Measurements from ENCODE around the gene LPCAT1. TPM values are rescaled to one million over a fixed set of nuclear protein-coding genes. Genes with fewer than 3 reads are reported as not detected.

Gene LPCAT1
- total RNA-seq, 2 donors from 2014 or later, result 13.8 to 16.7 TPM

DNA sequence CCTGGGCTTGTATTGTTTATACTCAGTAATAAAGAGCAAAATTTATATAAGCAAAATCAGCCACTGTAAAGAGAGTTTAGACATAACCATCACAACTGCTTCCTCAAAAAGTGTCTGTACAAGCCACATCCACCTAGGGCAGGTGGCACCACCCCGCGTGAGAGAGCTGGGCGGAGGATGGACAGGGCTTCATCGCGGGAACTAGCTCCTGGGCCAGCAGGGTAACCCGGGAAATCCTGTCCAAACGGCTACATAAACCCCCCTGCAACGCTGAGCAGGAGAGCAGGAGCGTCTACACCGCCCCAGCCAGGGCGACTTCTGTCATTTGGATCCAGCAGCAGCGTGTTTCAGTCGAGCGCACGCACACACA is 79.8 kb downstream of the LPCAT1 start:
- intact Hi-C loops (cut with DNase I, micrococcal nuclease), result no loop called here
- DNase-seq, result no peak

GRCh38 chr5:1443171-1443570 is 80.6 kb downstream of the LPCAT1 start:
- no peak for DNase-seq
- intact Hi-C loops (cut with DNase I, micrococcal nuclease), result no loop called here
- no peak for ATAC-seq

More for the DNA sequence above, 79.8 kb downstream of the LPCAT1 start:
- no peak for ATAC-seq

DNA sequence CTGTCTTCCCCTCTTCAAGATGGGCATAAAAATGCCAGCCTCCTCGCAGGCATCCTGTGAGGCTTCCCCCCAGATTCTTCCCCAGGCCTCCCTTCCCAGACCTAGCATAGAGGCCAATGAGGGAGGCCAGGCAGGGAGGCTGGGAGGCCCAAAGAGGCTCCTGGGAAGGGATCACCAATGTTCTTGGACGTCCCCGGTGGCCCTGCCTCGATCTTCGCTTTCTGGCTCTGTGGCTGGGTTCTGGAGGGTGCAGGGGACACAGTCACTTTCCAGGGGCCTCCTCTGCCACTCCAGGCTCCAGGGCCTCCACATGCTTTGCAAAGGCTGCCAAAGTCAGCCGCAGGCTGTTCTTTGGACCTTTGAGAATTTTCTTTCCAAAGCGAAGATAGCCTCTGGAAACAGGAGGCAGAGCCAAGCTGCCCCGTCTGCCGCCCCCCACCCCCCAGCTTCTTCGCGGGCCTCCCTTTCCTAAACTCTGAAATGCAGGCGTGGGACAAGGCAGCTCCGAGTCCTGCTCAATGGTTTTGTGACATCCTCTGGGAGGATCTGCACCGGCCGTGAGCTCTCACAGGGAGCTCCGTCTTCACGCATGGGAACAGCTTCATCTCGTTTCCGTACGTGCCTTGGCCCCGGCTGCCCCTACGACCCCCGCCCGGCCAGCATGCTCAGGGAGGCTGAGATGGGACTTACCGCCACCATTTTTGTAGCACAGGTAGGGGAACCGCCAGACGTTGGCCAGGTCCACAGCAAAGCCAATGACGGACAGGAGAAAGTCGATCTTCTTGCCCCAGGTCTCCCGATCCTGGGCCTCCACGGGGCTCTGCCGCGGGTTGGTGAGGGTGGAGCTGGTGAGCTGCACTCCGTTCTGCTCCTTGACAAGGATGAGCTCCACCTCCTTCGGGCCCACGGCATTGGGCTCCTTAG is 81.3 kb downstream of the LPCAT1 start:
- DNase-seq, result no peak
- ATAC-seq, result no peak
- intact Hi-C loops (cut with DNase I, micrococcal nuclease), result no loop called here

DNA sequence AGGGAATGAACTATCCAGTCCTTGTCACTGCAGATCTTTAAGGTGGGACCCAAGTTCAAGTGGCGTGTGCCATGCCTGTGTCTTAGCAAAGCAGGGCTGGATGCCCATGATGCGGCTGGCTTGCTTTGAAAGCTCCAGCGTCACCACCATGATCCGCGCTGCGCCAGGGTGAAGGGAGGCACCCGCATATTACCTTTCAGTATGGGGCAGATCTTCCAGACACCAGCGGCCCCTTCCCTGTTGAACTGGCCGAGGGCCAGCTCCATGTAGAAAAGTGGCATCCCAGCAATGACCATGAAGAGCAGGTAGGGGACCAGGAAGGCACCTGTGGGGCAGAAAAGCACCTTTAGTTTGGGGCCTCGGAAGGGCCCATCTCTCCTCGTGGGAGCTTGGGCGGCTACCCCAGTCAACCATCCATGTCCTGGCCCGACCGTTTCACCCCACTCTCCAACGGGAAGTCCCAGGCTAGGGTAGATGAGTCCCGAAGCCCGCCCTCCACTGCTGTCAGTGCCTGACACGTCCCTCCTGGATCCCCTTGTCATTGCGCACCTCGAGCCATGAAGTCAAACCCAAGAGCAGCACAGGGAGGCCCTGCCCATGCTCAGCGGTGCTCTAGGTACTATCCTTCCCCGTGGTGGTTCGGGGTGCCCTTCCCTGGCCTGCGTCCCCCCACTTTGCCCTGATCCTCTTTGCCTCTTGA is 82.4 kb downstream of the LPCAT1 start:
- DNase-seq, result no peak
- intact Hi-C loops (cut with DNase I, micrococcal nuclease), result no loop called here
- no peak for ATAC-seq

DNA sequence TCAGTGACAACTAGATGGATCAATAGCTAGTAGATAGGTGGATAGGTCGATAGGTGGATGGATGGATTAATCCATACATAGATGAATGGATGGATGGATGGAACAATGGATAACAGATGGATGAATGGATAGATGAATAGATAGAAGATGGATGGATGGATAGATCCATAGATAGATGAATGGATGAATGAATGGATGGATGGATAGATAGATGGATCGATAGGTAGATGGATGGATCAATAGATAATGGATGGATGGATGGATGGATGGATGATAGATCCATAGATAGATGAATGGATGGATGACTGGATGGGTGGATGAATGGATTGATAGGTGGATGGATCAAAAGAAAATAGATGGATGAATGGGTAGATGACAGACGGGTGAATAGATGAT is 83.7 kb downstream of the LPCAT1 start:
- intact Hi-C loops (cut with DNase I, micrococcal nuclease), result no loop called here
- no peak for DNase-seq
- ATAC-seq, result no peak

GRCh38 chr5:1439388-1440097 is 84.2 kb downstream of the LPCAT1 start:
- DNase-seq, result no peak
- intact Hi-C loops (cut with DNase I, micrococcal nuclease), result no loop called here
- no peak for ATAC-seq

- ATAC-seq, result no peak
- DNase-seq, result no peak
- intact Hi-C loops (cut with DNase I, micrococcal nuclease), result no loop called here
These were observed 84.9 kb downstream of the LPCAT1 start for GRCh38 chr5:1438871-1439270.

- ATAC-seq (no peak), DNase-seq (no peak)
- intact Hi-C loops (cut with DNase I, micrococcal nuclease), result no loop called here
These were observed 85.7 kb downstream of the LPCAT1 start for GRCh38 chr5:1437876-1438559.

GRCh38 chr5:1437226-1437829 is 86.4 kb downstream of the LPCAT1 start:
- intact Hi-C loops (cut with DNase I, micrococcal nuclease), result no loop called here
- peak; percentile 27 to 43 for DNase-seq
- ATAC-seq, result peak; percentile 82

- DNase-seq (no peak), ATAC-seq (no peak)
- intact Hi-C loops (cut with DNase I, micrococcal nuclease), result no loop called here
These were observed 87.1 kb downstream of the LPCAT1 start for GRCh38 chr5:1436681-1437080.

DNA sequence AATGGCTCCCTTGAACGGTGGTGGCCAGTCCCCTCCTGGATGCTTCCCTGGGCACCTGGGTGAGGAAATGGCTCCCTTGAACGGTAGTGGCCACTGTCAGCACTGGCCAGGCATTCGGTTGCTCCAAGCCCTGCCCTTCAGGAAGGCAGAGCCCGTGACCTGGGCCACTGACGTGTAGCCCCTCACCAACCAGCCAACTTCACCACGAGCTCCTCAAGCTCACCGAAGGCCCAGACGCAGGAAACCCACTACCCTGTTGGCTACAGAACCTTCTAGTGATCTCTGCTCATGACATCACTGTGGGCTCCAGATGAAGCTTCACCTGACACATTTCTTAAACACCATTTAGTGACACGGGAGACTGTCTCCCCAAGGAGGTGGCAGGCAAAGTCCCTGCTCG is 87.7 kb downstream of the LPCAT1 start:
- no peak for ATAC-seq
- DNase-seq, result no peak
- intact Hi-C loops (cut with DNase I, micrococcal nuclease), result no loop called here

DNA sequence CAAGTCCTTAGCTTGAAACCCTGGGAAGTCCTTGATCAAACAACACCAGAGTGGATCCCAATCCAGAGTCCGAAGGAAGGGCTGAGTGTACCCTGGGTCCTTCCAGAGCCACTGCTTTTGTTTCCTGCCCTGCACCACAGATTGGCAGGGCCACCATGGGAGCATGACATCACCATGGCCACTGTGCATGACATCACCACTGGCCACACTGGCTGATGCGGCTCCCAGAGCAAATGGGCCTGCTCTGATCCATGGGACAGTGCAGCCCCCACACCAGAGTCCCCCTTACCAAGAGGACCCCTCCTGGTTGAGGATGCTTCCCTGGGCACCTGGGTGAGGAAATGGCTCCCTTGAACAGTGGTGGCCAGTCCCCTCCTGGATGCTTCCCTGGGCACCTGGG is 88.4 kb downstream of the LPCAT1 start:
- no peak for DNase-seq
- intact Hi-C loops (cut with DNase I, micrococcal nuclease), result no loop called here
- no peak for ATAC-seq

- DNase-seq (no peak), ATAC-seq (no peak)
- intact Hi-C loops (cut with DNase I, micrococcal nuclease), result no loop called here
These were observed 91.5 kb downstream of the LPCAT1 start for GRCh38 chr5:1432296-1432695.

DNA sequence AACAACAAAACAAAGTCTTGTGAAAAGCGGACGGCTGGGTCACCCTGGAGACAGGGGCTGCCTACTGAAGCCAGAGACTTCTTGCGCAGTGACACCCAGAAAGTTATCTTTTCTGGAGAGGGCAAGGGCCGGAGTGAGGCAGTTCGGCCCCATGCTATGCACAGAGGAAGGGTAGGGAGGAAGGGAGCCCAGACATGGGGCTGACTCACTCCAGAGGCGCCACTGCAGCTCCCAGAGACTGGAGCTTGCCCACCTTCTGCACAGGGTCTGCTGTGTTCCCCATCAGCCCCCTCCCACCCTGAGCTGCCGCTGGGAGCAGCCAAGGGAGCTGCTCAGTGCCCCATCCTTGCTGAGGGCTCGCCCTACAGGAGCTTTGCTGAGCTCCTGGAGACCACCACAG is 91.9 kb downstream of the LPCAT1 start:
- intact Hi-C loops (cut with DNase I, micrococcal nuclease), result no loop called here
- DNase-seq, result no peak
- no peak for ATAC-seq

DNA sequence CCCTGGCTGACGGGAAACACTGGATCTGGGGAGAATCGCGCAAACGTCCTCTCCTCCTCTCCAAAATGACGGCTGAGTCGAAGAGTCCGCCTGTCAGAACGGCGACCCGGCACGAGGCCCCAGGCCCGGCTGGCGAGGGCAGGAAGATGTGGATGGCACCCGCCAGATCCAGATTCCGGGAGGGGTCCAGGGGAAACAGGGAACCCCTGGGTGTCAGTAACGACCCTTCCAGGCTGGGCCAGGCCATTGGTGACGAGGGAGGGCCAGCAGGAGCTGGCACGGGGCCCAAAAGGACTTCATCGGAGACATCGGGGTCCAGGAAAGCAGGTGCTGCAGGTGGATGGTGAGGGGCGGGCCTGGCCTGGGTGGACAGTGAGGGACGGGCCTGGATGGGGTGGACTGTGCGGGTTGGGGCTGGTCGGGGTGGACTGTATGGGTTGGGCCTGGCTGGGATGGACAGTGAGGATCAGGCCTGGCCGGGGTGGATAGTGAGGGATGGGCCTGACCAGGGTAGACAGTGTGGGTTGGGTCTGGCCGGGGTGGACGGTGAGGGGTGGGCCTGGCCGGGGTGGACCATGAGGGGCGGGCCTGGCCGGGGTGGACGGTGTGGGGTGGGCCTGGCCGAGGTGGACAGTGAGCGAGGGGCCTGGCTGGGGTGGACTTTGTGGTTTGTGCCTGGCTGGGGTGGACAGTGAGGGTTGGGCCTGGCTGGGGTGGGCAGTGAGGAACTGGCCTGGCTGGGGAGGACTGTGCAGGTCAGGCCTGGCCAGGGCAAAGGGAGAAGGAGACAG is 92.5 kb downstream of the LPCAT1 start:
- intact Hi-C loops (cut with DNase I, micrococcal nuclease), result no loop called here
- DNase-seq (no peak), ATAC-seq (no peak)

DNA sequence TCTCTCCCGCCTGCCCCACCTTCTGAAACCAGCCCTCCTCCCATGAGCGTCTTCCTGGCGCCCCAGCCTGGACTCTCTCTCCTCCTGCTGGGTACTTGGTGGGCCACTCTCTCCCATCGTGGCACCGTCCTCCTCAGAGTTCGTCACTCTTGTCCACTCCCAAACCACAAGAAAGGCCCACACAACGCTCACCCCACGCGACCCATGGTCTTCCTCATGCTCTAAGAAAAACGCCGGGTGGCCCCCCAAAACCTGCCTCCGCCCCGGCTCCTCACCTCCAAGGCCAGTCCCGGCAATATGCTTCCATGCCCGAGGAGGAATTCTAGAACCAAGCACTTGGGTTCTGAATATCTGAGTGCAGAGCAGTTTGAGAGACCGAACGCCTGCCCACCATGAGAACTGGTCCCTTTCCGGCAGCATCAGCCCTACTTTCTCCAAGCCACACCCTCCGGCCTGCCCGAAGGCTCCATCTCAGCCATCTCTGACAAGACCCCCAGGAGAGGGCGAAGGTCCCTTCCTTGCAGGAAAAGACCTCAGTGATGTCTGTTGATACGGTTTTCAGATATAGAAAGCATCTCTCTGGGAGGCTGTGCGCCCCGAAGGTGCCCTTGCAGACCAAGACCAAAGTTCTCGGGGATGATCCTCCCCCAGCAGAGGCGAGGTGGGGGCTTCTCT is 93.5 kb downstream of the LPCAT1 start:
- DNase-seq, result no peak
- intact Hi-C loops (cut with DNase I, micrococcal nuclease), result no loop called here
- no peak for ATAC-seq

DNA sequence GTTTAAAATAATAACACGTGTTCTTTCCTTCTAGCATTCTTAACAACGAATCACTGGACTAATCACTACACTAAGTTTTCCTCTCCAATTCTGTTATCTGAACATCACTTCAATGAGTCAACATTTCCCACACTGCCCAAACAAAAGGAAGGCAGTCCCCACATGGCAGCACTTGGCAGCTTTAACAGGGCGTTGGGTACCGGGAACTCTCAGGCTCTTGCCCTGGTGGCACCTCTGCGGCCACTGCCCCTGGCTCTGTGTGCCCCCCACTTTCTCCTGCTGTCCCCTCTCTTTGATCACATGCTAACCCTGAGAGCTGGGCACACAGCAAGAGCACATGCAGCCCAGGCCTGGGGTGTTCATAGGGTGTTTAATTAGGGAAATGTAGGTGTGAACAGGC is 94.3 kb downstream of the LPCAT1 start:
- intact Hi-C loops (cut with DNase I, micrococcal nuclease), result no loop called here
- no peak for DNase-seq
- no peak for ATAC-seq

DNA sequence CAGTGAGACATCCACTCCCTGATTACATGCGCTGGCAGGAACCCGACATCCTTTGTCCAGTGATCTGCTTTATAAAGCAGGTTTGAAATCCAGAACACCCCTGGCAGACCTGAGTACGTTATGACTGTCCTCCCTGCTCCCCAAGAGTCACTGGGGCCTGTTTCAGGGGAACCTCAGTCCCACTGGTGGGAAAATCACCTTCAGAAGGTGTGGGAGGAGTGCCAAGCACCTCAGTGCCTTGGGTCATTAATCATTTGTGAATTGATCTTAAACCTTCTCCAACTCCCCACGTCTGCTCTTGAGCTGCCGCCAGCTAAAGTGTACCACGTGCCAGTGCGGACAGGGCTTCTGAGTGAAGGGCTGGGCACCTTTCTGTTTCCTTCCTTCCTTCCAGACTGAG is 94.7 kb downstream of the LPCAT1 start:
- ATAC-seq, result no peak
- DNase-seq, result peak in 1 of 2 donors; percentile 1
- intact Hi-C loops (cut with DNase I, micrococcal nuclease), result no loop called here

Measured in left colon (tissue), 2 donors.